Measurements from ENCODE around the gene NAV2. TPM values are rescaled to one million over a fixed set of nuclear protein-coding genes. Genes with fewer than 3 reads are reported as not detected.
"Not testable (repeated sequence)": the region's sequence is repeated elsewhere in the genome, so short reads cannot be mapped to it uniquely, and the experiment has no call there.

NAV2 gene
- polyA plus RNA-seq, 1 experiment: 5.1 TPM

DNA sequence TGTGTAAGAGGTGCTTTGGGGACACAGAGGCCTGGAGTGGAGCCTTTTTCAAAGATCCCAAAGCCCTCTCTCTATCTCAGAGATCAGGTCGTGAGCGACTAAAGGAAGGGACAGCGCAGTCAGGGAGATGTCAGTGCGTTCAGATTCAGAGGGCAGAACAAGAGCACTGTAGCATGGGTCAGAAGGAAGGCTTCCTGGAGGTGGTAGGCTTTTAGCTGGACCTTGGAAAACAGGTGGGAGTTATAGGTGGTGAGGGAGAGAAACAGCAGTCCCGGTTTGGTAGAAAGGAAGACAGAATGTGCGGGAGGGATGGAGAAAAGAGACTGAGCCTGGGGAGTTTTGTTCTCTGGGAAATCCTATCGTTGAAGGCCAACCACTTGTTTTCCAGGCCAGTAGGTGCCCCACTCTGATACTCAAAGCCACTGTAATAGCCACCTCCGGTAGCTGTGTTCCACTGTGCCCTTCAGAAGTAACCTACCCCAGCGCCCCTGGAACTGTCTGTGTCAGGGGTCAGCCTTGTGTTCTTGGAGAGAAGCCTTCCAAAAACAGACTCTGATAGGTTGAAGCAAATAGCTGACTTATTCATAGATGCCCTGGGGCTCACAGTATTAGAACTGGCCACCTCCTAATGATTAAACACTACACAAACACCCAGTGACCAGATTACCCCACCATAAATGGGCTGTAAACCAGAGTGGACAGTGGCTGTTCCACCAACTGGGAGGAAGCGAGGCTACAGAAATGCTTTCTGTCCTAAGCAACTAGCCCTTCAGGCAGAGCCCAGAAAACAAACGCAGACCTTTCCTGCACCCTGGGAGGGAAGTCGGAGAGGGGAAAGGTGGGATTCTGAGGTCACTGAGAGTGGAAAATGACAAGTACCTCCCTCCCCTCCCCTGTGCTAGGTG lies 289.9 kb downstream of the NAV2 start:
- H3K4me3 ChIP-seq (ENCODE audit: low read depth, low read length): no peak overlapping the region
- TF ChIP-seq, protein P1, sequence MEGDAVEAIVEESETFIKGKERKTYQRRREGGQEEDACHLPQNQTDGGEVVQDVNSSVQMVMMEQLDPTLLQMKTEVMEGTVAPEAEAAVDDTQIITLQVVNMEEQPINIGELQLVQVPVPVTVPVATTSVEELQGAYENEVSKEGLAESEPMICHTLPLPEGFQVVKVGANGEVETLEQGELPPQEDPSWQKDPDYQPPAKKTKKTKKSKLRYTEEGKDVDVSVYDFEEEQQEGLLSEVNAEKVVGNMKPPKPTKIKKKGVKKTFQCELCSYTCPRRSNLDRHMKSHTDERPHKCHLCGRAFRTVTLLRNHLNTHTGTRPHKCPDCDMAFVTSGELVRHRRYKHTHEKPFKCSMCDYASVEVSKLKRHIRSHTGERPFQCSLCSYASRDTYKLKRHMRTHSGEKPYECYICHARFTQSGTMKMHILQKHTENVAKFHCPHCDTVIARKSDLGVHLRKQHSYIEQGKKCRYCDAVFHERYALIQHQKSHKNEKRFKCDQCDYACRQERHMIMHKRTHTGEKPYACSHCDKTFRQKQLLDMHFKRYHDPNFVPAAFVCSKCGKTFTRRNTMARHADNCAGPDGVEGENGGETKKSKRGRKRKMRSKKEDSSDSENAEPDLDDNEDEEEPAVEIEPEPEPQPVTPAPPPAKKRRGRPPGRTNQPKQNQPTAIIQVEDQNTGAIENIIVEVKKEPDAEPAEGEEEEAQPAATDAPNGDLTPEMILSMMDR (IDR thresholded peaks at IDR 0.05; ENCODE audit: low read depth, low read length): no peak
- no peak for DNase-seq (ENCODE audit: low read depth, low spot score)
- POLR2A ChIA-PET: no interaction called here
- no peaks in the 10 kb centered on the region for H3K27me3 ChIP-seq (ENCODE audit: control insufficient read depth, insufficient read depth, low read length)
- CTCF ChIA-PET: no interaction called here
- H3K27ac ChIP-seq (ENCODE audit: low read depth, low read length): no peak overlapping the region
- H3K9me3 ChIP-seq (ENCODE audit: control insufficient read depth, insufficient read depth, low read length): no peaks in the 10 kb centered on the region

DNA sequence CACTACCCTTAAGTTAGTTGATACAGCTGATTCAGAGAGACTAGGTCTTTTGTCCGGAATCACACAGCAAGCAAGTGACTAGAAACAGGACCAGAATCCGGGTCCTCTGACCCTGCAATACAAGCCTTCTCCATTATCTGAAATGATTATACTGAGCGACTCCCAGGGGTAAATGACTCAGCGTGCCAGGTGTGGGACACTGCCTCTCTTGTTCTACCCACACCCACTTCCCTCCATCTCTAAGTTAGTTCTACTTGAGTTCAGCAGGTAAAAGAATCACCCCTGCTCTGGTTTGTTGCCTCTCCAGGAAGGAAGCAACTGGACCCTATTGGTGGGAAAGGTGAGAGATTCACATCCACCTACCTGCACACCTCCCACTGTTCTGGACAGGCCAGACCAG lies 290.7 kb downstream of the NAV2 start:
- ChIA-PET CTCF (interaction anchor here (1.3 kb wide), 1 partner anchor 97 kb away, joined by 3 read pairs; no protein-coding TSS in a partner anchor), POLR2A (no interaction called here)
- TF ChIP-seq, protein P1 (IDR thresholded peaks at IDR 0.05; ENCODE audit: low read depth, low read length): no peak
- DNase-seq (ENCODE audit: low read depth, low spot score): no peak
- no peaks in the 10 kb centered on the region for H3K27me3 ChIP-seq (ENCODE audit: control insufficient read depth, insufficient read depth, low read length)
- no peak overlapping the region for H3K4me3 ChIP-seq (ENCODE audit: low read depth, low read length)
- H3K9me3 ChIP-seq (ENCODE audit: control insufficient read depth, insufficient read depth, low read length): no peaks in the 10 kb centered on the region
- H3K27ac ChIP-seq (ENCODE audit: low read depth, low read length): no peak overlapping the region

DNA sequence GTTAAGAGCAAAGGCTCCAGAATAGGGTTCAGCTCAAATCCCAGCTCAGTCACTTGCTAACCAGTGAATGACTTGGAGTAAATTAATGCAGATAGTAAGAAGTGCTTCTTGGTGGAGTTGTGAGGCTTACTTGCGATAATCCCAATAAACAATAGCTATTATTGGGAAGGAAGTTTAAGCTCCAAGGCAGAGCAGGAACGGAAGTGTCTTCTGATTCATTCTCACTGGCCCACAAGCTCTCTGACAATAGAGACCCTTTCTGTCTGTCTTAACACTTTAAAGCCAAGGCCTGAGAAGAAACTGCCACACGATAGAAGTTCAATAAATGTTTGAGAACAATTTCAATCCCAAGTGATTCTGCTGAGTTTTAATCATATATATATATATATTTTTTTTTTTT lies 292.2 kb downstream of the NAV2 start:
- Histone ChIP-seq H3K4me3 (ENCODE audit: low read depth, low read length) (no peak overlapping the region), H3K27ac (ENCODE audit: low read depth, low read length) (no peak overlapping the region), H3K27me3 (ENCODE audit: control insufficient read depth, insufficient read depth, low read length) (no peaks in the 10 kb centered on the region), H3K9me3 (ENCODE audit: control insufficient read depth, insufficient read depth, low read length) (no peaks in the 10 kb centered on the region)
- DNase-seq (ENCODE audit: low read depth, low spot score): no peak
- TF ChIP-seq, protein P1 (IDR thresholded peaks at IDR 0.05; ENCODE audit: low read depth, low read length): no peak
- CTCF ChIA-PET: interaction anchor here (1.3 kb wide), 1 partner anchor 99 kb away, joined by 3 read pairs; no protein-coding TSS in a partner anchor
- POLR2A ChIA-PET: no interaction called here

DNA sequence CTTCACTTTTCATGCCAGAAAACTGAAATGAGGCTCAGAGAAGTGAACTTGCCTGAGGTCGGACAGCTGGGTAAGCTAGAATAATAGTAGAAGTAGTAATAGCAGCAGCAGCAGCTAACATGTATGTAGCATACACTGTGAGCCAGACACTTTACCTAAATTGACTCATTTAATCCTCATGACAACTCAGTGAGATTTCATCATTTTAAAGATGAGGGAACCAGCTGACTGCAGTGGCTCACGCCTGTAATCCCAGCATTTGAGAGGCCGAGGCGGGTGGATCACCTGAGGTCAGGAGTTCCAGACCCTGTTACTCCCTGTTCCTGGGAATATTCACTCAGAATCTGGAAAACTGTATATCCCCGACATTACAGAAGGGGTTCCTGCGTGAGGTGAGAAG lies 293.1 kb downstream of the NAV2 start:
- H3K27me3 ChIP-seq (ENCODE audit: control insufficient read depth, insufficient read depth, low read length): no peaks in the 10 kb centered on the region
- H3K4me3 ChIP-seq (ENCODE audit: low read depth, low read length): no peak overlapping the region
- CTCF ChIA-PET: no interaction called here
- DNase-seq (ENCODE audit: low read depth, low spot score): no peak
- no peaks in the 10 kb centered on the region for H3K9me3 ChIP-seq (ENCODE audit: control insufficient read depth, insufficient read depth, low read length)
- no peak overlapping the region for H3K27ac ChIP-seq (ENCODE audit: low read depth, low read length)
- TF ChIP-seq, protein P1 (IDR thresholded peaks at IDR 0.05; ENCODE audit: low read depth, low read length): no peak
- POLR2A ChIA-PET: no interaction called here

DNA sequence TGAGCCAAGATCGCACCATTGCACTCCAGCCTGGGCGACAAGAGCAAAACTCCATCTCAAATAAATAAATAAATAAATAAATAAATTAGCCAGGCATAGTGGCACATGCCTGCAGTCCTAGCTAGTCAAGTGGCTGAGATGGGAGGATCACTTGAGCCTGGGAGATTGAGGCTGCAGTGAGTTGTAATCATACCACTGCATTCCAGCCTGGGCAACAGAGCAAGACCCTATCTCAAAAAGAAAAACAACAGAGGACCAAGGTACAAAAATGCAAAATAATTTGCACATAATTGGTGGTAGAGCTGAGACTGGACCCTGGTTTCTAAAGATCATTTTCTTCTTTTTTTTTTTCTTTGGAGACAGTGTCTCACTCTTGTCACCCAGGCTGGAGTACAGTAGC lies 294.0 kb downstream of the NAV2 start:
- DNase-seq (ENCODE audit: low read depth, low spot score); POLR2A ChIA-PET; H3K27me3 ChIP-seq (ENCODE audit: control insufficient read depth, insufficient read depth, low read length); H3K9me3 ChIP-seq (ENCODE audit: control insufficient read depth, insufficient read depth, low read length); H3K27ac ChIP-seq (ENCODE audit: low read depth, low read length); CTCF ChIA-PET; H3K4me3 ChIP-seq (ENCODE audit: low read depth, low read length): not testable (repeated sequence)
